ENCODE measurements around the gene NAA20.
A peak's percentile ranks its signal among the peaks of the same experiment; 100 is the strongest.

- TF ChIP-seq CTCF (conservative IDR thresholded peaks at IDR 0.05; ENCODE audit: low read depth, low read length) (no peak), EZH2phosphoT487 (IDR thresholded peaks at IDR 0.05; ENCODE audit: borderline replicate concordance, low read length) (peak; percentile 48; the same call in 1 of the 2 replicates), EZH2 (IDR thresholded peaks at IDR 0.05; ENCODE audit: low read length, unreplicated experiment) (no peak)
These were observed 42.3 kb upstream of the NAA20 start for GRCh38 chr20:19974630-19975435.

Measured in PC-3 (cell line).